ACC112 (cell line): ENCODE results near the gene OVOL3.

Source experiments
- H2AFZ ChIP-seq: fragments of 200-600 bp; sonication (generic); one replicate; pipeline ENCODE4 v1.6.0; 2017; ENCODE audit warnings: antibody characterized with exemption, low read length; ENCODE audit not compliant: unreplicated experiment
- H3K27ac ChIP-seq: fragments of 200-600 bp; sonication (generic); 2 replicates; pipeline ENCODE4 v1.5.1; 2014; ENCODE audit warnings: low read depth, mild to moderate bottlenecking, antibody characterized with exemption, low read length, moderate library complexity
- H3K27me3 ChIP-seq: fragments of 200-600 bp; sonication (generic); 2 replicates; pipeline ENCODE4 v1.6.1; 2014; ENCODE audit warnings: mild to moderate bottlenecking, antibody characterized with exemption, low read length, moderate library complexity, mixed read lengths; ENCODE audit not compliant: insufficient read depth
- H3K36me3 ChIP-seq: fragments of 200-600 bp; sonication (generic); 2 replicates; pipeline ENCODE4 v1.6.1; 2016; ENCODE audit warnings: mild to moderate bottlenecking, antibody characterized with exemption, low read length, moderate library complexity, mixed read lengths; ENCODE audit not compliant: insufficient read depth
- H3K4me1 ChIP-seq: fragments of 200-600 bp; sonication (generic); one replicate; pipeline ENCODE4 v1.6.1; 2016; ENCODE audit warnings: low read length, mixed read lengths; ENCODE audit not compliant: insufficient read depth, unreplicated experiment, control insufficient read depth
- H3K4me3 ChIP-seq: fragments of 200-600 bp; sonication (generic); 2 replicates; pipeline ENCODE4 v1.5.1; 2014; ENCODE audit warnings: mild to moderate bottlenecking, low read depth, low read length
- H3K79me2 ChIP-seq: fragments of 200-600 bp; sonication (generic); one replicate; pipeline ENCODE4 v1.6.0; 2016; ENCODE audit warnings: low read length; ENCODE audit not compliant: control insufficient read depth, unreplicated experiment, insufficient read depth

The OVOL3 gene

DNA sequence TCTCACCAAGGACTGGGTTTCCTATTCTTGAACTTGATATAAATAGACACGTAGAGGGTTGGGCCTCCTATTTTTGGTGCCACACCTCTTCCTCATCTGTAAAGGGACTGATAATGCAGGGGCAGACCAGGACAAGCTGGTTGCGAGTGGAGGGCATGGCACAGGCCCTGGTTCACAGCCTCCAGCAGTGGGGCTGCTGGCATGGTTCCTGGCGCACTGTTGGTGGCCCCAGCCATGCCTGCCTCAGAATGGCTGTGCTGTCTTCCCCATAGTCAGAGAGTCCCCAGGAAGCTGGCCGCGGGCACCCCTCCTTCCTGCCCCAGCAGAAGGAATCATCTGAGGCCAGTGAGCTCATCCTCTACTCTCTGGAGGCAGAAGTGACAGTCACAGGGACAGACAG is 10.5 kb upstream of the OVOL3 start:
- Histone ChIP-seq H3K4me3 (no peak overlapping the region), H3K27ac (no peak overlapping the region), H2AFZ (no peak overlapping the region), H3K27me3 (no peaks in the 10 kb centered on the region), H3K4me1 (no peaks in the 10 kb centered on the region), H3K79me2 (no peaks in the 10 kb centered on the region), H3K36me3 (no peaks in the 10 kb centered on the region)

DNA sequence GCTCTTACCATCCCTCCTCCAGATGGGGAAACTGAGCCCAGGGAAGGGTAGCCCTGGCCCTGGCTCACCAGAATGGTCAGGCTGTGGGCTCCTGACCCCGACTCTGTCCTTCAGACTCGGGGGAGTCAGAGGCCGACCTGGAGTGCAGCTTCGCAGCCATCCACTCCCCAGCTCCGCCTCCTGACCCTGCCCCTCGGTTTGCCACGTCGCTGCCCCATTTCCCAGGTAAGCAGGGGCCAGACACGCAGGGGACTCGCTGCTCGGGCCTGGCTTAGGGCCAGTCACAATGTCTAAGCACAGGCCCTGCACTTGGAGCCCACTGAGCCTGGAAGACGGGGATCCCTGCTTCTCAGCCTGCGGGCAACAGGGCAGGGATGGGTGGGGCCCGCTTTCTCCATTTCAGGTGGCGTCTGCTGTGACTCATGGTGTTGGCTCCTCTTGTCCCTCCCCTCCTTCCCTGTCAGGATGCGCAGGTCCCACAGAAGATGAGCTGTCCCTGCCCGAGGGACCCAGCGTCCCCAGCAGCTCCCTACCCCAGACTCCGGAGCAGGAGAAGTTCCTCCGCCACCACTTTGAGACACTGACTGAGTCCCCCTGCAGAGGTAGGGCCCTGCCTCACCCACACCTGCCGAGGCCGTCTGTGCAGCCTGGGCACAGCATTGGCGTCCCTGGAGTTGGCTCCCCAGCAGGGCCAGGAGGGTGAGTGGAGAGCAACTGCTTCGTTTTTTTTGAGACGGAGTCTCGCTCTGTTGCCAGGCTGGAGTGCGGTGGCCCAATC is 9.2 kb upstream of the OVOL3 start:
- Histone ChIP-seq H3K27ac (no peak overlapping the region), H3K79me2 (no peaks in the 10 kb centered on the region), H3K4me3 (no peak overlapping the region), H3K36me3 (no peaks in the 10 kb centered on the region), H3K27me3 (no peaks in the 10 kb centered on the region), H2AFZ (no peak overlapping the region), H3K4me1 (no peaks in the 10 kb centered on the region)

DNA sequence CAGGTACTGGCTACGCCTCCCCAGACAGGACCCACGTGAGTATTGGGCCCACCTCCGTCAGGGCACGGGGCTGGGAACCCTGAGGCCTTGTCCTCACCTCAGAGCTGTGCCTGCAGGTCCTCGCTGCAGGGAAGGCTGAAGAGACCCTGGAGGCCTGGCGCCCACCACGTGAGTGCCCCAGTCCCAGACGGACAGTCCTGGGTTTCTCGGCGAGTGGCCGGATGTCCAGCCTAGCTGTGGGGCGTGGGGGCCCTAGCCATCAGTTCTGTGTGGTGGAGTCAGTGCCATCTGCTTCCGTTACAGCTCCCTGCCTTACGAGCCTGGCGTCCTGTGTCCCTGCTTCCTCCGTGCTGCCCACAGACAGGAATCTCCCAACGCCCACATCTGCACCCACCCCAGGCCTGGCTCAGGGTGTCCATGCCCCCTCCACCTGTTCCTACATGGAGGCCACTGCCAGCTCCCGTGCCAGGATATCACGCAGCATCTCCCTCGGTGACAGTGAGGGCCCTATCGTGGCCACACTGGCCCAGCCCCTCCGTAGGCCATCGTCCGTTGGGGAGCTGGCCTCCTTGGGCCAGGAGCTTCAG is 7.8 kb upstream of the OVOL3 start:
- Histone ChIP-seq H3K27ac (no peak overlapping the region), H3K36me3 (no peaks in the 10 kb centered on the region), H2AFZ (no peak overlapping the region), H3K27me3 (no peaks in the 10 kb centered on the region), H3K4me1 (no peaks in the 10 kb centered on the region), H3K79me2 (no peaks in the 10 kb centered on the region), H3K4me3 (no peak overlapping the region)

DNA sequence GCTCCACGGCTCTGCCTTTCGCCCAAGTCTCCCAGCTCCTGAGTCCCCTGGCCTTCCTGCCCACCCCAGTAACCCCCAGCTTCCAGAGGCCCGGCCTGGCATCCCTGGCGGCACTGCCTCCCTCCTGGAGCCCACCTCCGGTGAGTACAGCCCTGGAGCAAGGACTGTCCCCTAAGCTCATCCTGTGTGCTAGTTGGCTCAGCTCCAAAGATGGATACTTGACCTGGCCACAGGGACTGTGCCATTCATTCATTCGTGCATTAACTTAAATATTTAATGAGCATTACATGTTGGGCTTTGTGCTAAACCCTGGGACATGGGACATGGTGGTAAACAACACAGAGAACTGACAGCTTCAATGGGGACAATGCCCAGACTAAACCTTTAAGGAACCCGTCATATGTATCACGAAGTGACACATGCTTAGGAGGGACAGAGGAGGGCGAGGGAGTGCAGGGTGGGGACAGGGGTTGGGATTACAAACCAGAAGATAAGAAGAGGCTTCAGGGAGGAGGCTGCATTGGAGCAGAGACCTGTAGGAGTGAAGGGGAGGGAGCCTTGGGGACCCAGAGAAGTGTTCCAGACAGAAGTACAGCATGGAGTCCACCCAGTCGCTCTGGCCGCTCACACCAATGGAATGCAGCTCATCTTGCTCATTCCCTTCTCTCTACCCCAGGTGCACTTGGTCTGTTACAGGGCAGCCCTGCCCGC is 6.9 kb upstream of the OVOL3 start:
- Histone ChIP-seq H3K4me1 (no peaks in the 10 kb centered on the region), H3K79me2 (no peaks in the 10 kb centered on the region), H2AFZ (no peak overlapping the region), H3K36me3 (no peaks in the 10 kb centered on the region), H3K27me3 (no peaks in the 10 kb centered on the region), H3K4me3 (no peak overlapping the region), H3K27ac (no peak overlapping the region)

DNA sequence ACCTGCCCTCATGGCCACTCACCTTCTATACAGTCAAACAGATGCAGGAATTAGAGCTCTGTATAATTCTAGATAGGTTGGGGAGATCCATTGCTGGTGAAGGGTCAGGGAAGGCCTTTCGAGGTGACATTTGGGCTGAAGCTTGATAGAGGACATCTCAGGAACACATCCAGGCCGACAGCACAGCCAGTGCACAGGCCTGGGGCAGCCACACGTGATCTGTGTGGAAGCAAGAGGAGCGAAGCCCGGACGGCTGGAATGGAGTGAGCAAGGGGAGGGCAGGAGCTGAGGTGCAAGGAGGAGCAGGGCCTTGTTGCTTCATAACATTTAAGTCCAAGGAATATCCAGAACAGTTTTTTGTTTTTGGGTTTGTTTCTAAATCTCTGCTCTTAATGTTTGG is 4.5 kb upstream of the OVOL3 start:
- H3K36me3 ChIP-seq = no peaks in the 10 kb centered on the region
- H3K4me3 ChIP-seq = no peak overlapping the region
- no peak overlapping the region for H3K27ac ChIP-seq
- no peaks in the 10 kb centered on the region for H3K79me2 ChIP-seq
- H3K4me1 ChIP-seq = no peaks in the 10 kb centered on the region
- no peak overlapping the region for H2AFZ ChIP-seq
- no peaks in the 10 kb centered on the region for H3K27me3 ChIP-seq

- H3K27me3 ChIP-seq = no peaks in the 10 kb centered on the region
- H3K27ac ChIP-seq = no peak overlapping the region
- H3K4me1 ChIP-seq = no peaks in the 10 kb centered on the region
- no peaks in the 10 kb centered on the region for H3K79me2 ChIP-seq
- no peak overlapping the region for H3K4me3 ChIP-seq
- H3K36me3 ChIP-seq = no peaks in the 10 kb centered on the region
- H2AFZ ChIP-seq = no peak overlapping the region
These were observed 4.0 kb upstream of the OVOL3 start for GRCh38 chr19:36106991-36107390.

GRCh38 chr19:36108684-36109083 is 2.3 kb upstream of the OVOL3 start:
- H2AFZ ChIP-seq = no peak overlapping the region
- H3K4me1 ChIP-seq = no peaks in the 10 kb centered on the region
- H3K36me3 ChIP-seq = no peaks in the 10 kb centered on the region
- no peak overlapping the region for H3K27ac ChIP-seq
- no peaks in the 10 kb centered on the region for H3K79me2 ChIP-seq
- no peaks in the 10 kb centered on the region for H3K27me3 ChIP-seq
- no peak overlapping the region for H3K4me3 ChIP-seq

GRCh38 chr19:36111200-36111539 is 227 bp downstream of the OVOL3 start:
- Histone ChIP-seq H3K4me3 (no peak overlapping the region), H3K27me3 (no peaks in the 10 kb centered on the region), H3K27ac (no peak overlapping the region)

GRCh38 chr19:36112678-36113077 is 1.7 kb downstream of the OVOL3 start:
- H3K36me3 ChIP-seq = no peaks in the 10 kb centered on the region
- no peak overlapping the region for H3K27ac ChIP-seq
- no peak overlapping the region for H3K4me3 ChIP-seq

More at GRCh38 chr19:36111200-36111539, 227 bp downstream of the OVOL3 start:
- Histone ChIP-seq H2AFZ (no peak overlapping the region), H3K79me2 (peaks cover under 1% of the 10 kb centered on the region), H3K36me3 (no peaks in the 10 kb centered on the region), H3K4me1 (peaks cover 1% of the 10 kb centered on the region)

DNA sequence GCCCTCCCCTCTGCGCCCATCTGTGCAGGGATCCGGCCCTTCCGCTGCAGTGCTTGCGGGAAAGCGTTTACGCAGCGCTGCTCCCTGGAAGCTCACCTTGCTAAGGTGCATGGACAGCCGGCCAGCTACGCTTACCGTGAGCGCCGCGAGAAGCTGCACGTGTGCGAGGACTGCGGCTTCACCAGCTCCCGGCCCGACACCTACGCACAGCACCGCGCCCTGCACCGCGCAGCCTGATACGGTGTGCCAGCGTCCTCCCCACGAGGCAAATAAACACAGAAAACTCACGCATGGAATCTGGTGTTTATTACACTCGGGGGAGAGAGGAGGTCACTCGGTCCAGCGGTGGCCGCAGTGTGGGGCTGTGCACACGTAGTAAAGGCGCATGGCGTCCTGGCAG is 2.5 kb downstream of the OVOL3 start:
- Histone ChIP-seq H2AFZ (no peak overlapping the region), H3K4me1 (peaks cover 4% of the 10 kb centered on the region), H3K27me3 (no peaks in the 10 kb centered on the region), H3K27ac (no peak overlapping the region), H3K36me3 (no peaks in the 10 kb centered on the region), H3K79me2 (peaks cover 8% of the 10 kb centered on the region), H3K4me3 (peak overlapping the region; percentile 93)

More at GRCh38 chr19:36112678-36113077, 1.7 kb downstream of the OVOL3 start:
- Histone ChIP-seq H3K4me1 (peaks cover 4% of the 10 kb centered on the region), H3K79me2 (peaks cover 8% of the 10 kb centered on the region), H3K27me3 (no peaks in the 10 kb centered on the region), H2AFZ (no peak overlapping the region)
